Liver (tissue), 3 donors: ENCODE measurements around the gene EVA1B.

ENCODE experiments used
- EGR1 ChIP-seq, 2 donors: IDR thresholded peaks; 2 replicates each; pipeline ENCODE4 v1.6.1; 2016 to 2018; ENCODE audit warnings: antibody characterized with exemption in 2 of 2, low read depth in 2 of 2
- GABPA ChIP-seq, 2 donors: IDR thresholded peaks in 1 of 2; conservative IDR thresholded peaks in 1 of 2; 2 replicates each; pipeline ENCODE4 v1.6.1; 2016; ENCODE audit warnings: antibody characterized with exemption in 2 of 2, mild to moderate bottlenecking in 1 of 2, moderate library complexity in 1 of 2
- RAD21 ChIP-seq, 2 donors: IDR thresholded peaks; 2 replicates each; pipeline ENCODE4 v1.6.1; 2016; ENCODE audit warnings: antibody characterized with exemption in 2 of 2, mild to moderate bottlenecking in 2 of 2
- SP1 ChIP-seq: IDR thresholded peaks from 2 replicates; pipeline ENCODE4 v1.6.1; 2018; ENCODE audit warnings: antibody characterized with exemption, mild to moderate bottlenecking
- TAF1 ChIP-seq: conservative IDR thresholded peaks from 2 replicates; pipeline ENCODE4 v1.6.1; 2016; ENCODE audit warnings: antibody characterized with exemption, mild to moderate bottlenecking
- YY1 ChIP-seq: IDR thresholded peaks from 2 replicates; pipeline ENCODE4 v1.6.1; 2016; ENCODE audit warnings: antibody characterized with exemption, mild to moderate bottlenecking
- TF ChIP-seq, protein P1 (sequence below): fragments of 150-350 bp; IDR thresholded peaks from 2 replicates; pipeline ENCODE4 v1.5.1; 2017; ENCODE audit warnings: improper control_type of control experiment, low read depth, low read length; ENCODE audit not compliant: missing input control
- donor health status: healthy.
- donor health status: healthy.

GRCh38 chr1:36276688-36277087 lies 46.8 kb downstream of the EVA1B start:
- TF ChIP-seq, protein P1, sequence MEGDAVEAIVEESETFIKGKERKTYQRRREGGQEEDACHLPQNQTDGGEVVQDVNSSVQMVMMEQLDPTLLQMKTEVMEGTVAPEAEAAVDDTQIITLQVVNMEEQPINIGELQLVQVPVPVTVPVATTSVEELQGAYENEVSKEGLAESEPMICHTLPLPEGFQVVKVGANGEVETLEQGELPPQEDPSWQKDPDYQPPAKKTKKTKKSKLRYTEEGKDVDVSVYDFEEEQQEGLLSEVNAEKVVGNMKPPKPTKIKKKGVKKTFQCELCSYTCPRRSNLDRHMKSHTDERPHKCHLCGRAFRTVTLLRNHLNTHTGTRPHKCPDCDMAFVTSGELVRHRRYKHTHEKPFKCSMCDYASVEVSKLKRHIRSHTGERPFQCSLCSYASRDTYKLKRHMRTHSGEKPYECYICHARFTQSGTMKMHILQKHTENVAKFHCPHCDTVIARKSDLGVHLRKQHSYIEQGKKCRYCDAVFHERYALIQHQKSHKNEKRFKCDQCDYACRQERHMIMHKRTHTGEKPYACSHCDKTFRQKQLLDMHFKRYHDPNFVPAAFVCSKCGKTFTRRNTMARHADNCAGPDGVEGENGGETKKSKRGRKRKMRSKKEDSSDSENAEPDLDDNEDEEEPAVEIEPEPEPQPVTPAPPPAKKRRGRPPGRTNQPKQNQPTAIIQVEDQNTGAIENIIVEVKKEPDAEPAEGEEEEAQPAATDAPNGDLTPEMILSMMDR = no peak
- TF ChIP-seq GABPA (IDR thresholded peaks at IDR 0.05 in 1 of 2, conservative IDR thresholded peaks at IDR 0.05 in 1 of 2) (no peak), RAD21 (IDR thresholded peaks at IDR 0.05) (no peak), YY1 (no peak), TAF1 (no peak), SP1 (no peak), EGR1 (IDR thresholded peaks at IDR 0.05; ENCODE audit: low read depth in 2 of 2) (no peak)
